HepG2 (cell line): Measurements from ENCODE around the gene SLC6A9. TPM values are rescaled to one million over a fixed set of nuclear protein-coding genes. Genes with fewer than 3 reads are reported as not detected.
A peak's percentile ranks its signal among the peaks of the same experiment; 100 is the strongest.

Experiments used
- BORCS8-MEF2B ChIP-seq: sonication (generic); formaldehyde crosslinking; IDR thresholded peaks from 2 replicates; pipeline ENCODE4 v1.8.0; 2022; ENCODE audit warnings: mild to moderate bottlenecking, missing genetic modification reagents
- BRCA1 ChIP-seq: sonication (generic); formaldehyde crosslinking; IDR thresholded peaks from 2 replicates; pipeline ENCODE4 v1.4.0; 2020; ENCODE audit warnings: missing genetic modification reagents
- DNMT1 ChIP-seq: sonication (generic); formaldehyde crosslinking; IDR thresholded peaks from 2 replicates; pipeline ENCODE4 v1.5.1; 2020; ENCODE audit warnings: mild to moderate bottlenecking, missing genetic modification reagents
- HOXA5 ChIP-seq: sonication (generic); formaldehyde crosslinking; IDR thresholded peaks from 2 replicates; pipeline ENCODE4 v1.4.0; 2020; ENCODE audit warnings: missing genetic modification reagents
- MAFG ChIP-seq: sonication (generic); formaldehyde crosslinking; IDR thresholded peaks from 2 replicates; pipeline ENCODE4 v1.5.1; 2020; ENCODE audit warnings: mild to moderate bottlenecking, missing genetic modification reagents
- MED1 ChIP-seq: sonication (generic); formaldehyde crosslinking; IDR thresholded peaks from 2 replicates; pipeline ENCODE4 v1.4.0; 2020; ENCODE audit warnings: missing genetic modification reagents
- MTA1 ChIP-seq: sonication (generic); formaldehyde crosslinking; IDR thresholded peaks from 2 replicates; pipeline ENCODE4 v1.4.0; 2020; ENCODE audit warnings: missing genetic modification reagents, mild to moderate bottlenecking, borderline replicate concordance
- NFKB2 ChIP-seq: sonication (generic); formaldehyde crosslinking; IDR thresholded peaks from 2 replicates; pipeline ENCODE4 v1.4.0; 2020; ENCODE audit warnings: missing genetic modification reagents, borderline replicate concordance
- RAD51 ChIP-seq: fragments of 450-650 bp; IDR thresholded peaks from 2 replicates; pipeline ENCODE4 v1.6.1; 2016; ENCODE audit warnings: borderline replicate concordance
- RELA ChIP-seq: sonication (generic); formaldehyde crosslinking; IDR thresholded peaks from 2 replicates; pipeline ENCODE4 v1.4.0; 2020; ENCODE audit warnings: missing genetic modification reagents
- SP1 ChIP-seq, 2 experiments: fragments of 450-650 bp in 1 of 2; sonication (generic) in 1 of 2; formaldehyde crosslinking in 1 of 2; IDR thresholded peaks; 2 replicates each; pipeline versions ENCODE4 v1.4.0 to v1.6.1; 2016 to 2020; ENCODE audit warnings: missing genetic modification reagents in 1 of 2
- SP5 ChIP-seq: IDR thresholded peaks from 2 replicates; pipeline ENCODE4 v1.6.1; 2016; ENCODE audit warnings: low read depth, borderline replicate concordance
- SSRP1 ChIP-seq: IDR thresholded peaks from 2 replicates; pipeline ENCODE4 v1.6.1; 2016; ENCODE audit warnings: control low read depth
- TOE1 ChIP-seq: sonication (generic); formaldehyde crosslinking; IDR thresholded peaks from 2 replicates; pipeline ENCODE4 v1.4.0; 2020; ENCODE audit warnings: mild to moderate bottlenecking, missing genetic modification reagents
- ZC3H4 ChIP-seq: sonication (generic); formaldehyde crosslinking; IDR thresholded peaks from 2 replicates; pipeline ENCODE4 v1.4.0; 2020; ENCODE audit warnings: missing genetic modification reagents, borderline replicate concordance
- ZNF207 ChIP-seq: fragments of 450-650 bp; IDR thresholded peaks from 2 replicates; pipeline ENCODE4 v1.6.1; 2016; ENCODE audit warnings: antibody characterized with exemption, borderline replicate concordance
- ZNF251 ChIP-seq: sonication (generic); formaldehyde crosslinking; IDR thresholded peaks from 2 replicates; pipeline ENCODE4 v1.9.0; 2021; ENCODE audit warnings: mild to moderate bottlenecking, missing genetic modification reagents
- ZNF333 ChIP-seq: sonication (generic); formaldehyde crosslinking; IDR thresholded peaks from 2 replicates; pipeline ENCODE4 v1.4.0; 2020; ENCODE audit warnings: mild to moderate bottlenecking, missing genetic modification reagents, borderline replicate concordance
- ZNF446 ChIP-seq: sonication (generic); formaldehyde crosslinking; IDR thresholded peaks from 2 replicates; pipeline ENCODE4 v1.5.0; 2020; ENCODE audit warnings: mild to moderate bottlenecking, missing genetic modification reagents
- ZNF790 ChIP-seq: sonication (generic); formaldehyde crosslinking; IDR thresholded peaks from 2 replicates; pipeline ENCODE4 v1.8.0; 2022; ENCODE audit warnings: missing genetic modification reagents, mild to moderate bottlenecking, borderline replicate concordance
- polyA plus RNA-seq, 8 experiments: library from polyadenylated mRNA; depleted of rRNA in 3 of 8; stranded (reverse) in 7 of 8; unstranded in 1 of 8; fragments of >200 nt; fragmentation: Illumina TruSeq in 4 of 8; extraction: Trizol in 4 of 8; gene quantifications; 2 replicates each; pipeline versions ENCODE4 v1.2.1 to v1.2.3, GENCODE V29; 2011 to 2016; ENCODE audit warnings: low read depth in 4 of 8, missing spikeins in 1 of 8, mixed read lengths in 1 of 8; ENCODE audit not compliant: insufficient read depth in 1 of 8
- total RNA-seq, 5 experiments: library from RNA; depleted of rRNA; stranded (reverse); fragments of >200 nt; fragmentation: Illumina TruSeq; extraction: Trizol; gene quantifications; 2 replicates each; pipeline ENCODE4 v1.2.3, GENCODE V29; 2016; ENCODE audit warnings: low read depth in 1 of 5
- TF ChIP-seq, protein P1 (sequence below): sonication (generic); formaldehyde crosslinking; IDR thresholded peaks from 2 replicates; pipeline ENCODE4 v1.4.0; 2020; ENCODE audit warnings: mild to moderate bottlenecking, missing genetic modification reagents
- TF ChIP-seq, protein P2 (sequence below): IDR thresholded peaks from 2 replicates; pipeline ENCODE4 v1.6.1; 2016; ENCODE audit warnings: missing genetic modification reagents, missing compliant biosample characterization
- TF ChIP-seq, protein P3 (sequence below): IDR thresholded peaks from 2 replicates; pipeline ENCODE4 v1.6.1; 2012; ENCODE audit warnings: low read length, improper control_type of control experiment
- TF ChIP-seq, protein P4 (sequence below): IDR thresholded peaks from 2 replicates; pipeline ENCODE4 v1.6.1; 2016
- TF ChIP-seq, protein P5 (sequence below): sonication (generic); formaldehyde crosslinking; IDR thresholded peaks from 2 replicates; pipeline ENCODE4 v1.4.0; 2020; ENCODE audit warnings: missing genetic modification reagents

The SLC6A9 gene
- total and polyA plus RNA-seq, 2 of the 13 experiments (the other 11 are each of a cell fraction or from before 2014, with no cell fraction given) = 8.5 to 9.9 TPM

DNA sequence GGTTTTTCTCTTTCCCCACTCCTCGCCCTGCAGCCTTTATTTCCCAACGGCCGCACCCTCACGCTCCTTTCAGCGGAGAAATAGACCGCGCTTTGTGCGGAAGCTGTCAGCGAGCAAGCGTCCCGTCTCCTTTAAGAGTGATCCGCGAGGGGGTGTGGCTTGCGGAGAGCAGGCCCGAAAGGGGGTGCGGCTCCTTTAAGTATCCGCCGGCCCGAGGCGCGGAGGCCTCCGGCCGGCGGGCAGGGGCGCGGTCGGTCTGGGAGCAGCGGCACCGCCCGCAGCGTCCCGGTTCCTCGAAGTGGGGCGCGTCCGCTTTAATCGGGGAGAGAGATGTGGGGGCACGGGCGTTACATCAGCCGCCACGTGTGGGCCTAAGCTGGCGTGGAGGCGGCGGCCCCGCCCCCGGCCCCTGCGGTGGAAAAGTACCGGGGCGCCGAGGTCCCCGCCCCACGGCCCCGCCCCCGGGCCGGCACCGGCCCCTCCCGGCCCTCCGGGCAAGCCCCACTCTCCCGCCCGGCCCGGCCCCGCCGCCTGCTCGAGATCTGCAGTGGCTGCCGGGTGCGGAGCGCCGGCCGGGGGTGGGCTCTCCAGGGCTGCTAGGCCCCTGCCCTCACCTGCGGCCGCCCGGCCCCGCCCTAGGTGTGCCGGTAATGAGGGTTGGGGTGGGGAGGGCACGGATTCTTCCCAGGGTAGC lies 1.2 kb downstream of the SLC6A9 start (continued):
- TF ChIP-seq, protein P1, sequence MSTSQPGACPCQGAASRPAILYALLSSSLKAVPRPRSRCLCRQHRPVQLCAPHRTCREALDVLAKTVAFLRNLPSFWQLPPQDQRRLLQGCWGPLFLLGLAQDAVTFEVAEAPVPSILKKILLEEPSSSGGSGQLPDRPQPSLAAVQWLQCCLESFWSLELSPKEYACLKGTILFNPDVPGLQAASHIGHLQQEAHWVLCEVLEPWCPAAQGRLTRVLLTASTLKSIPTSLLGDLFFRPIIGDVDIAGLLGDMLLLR (CRISPR knock-in tag) = no peak
- TF ChIP-seq NFKB2 (peak; percentile 21; the same call in 1 of the 2 replicates), ZNF790 (CRISPR knock-in tag) (no peak), RAD51 (no peak), TOE1 (CRISPR knock-in tag) (no peak), RELA (CRISPR knock-in tag) (no peak), ZNF251 (CRISPR knock-in tag) (no peak), HOXA5 (peak; percentile 43; the same call in 1 of the 2 replicates), BORCS8-MEF2B (CRISPR knock-in tag) (no peak), SP1 (IDR thresholded peaks at IDR 0.05) (no peak), SP1 (CRISPR knock-in tag; IDR thresholded peaks at IDR 0.05) (0 out of 2 replicates have a peak, but pooled peaks have one; percentile 63), SP5 (CRISPR knock-in tag) (peak; percentile 49; the same call in 1 of the 2 replicates), DNMT1 (CRISPR knock-in tag) (no peak), ZNF446 (CRISPR knock-in tag) (no peak), ZC3H4 (CRISPR knock-in tag) (no peak), ZNF207 (no peak), MTA1 (CRISPR knock-in tag) (no peak), BRCA1 (CRISPR knock-in tag) (no peak), MAFG (no peak), MED1 (CRISPR knock-in tag) (peak; percentile 12), SSRP1 (CRISPR knock-in tag) (no peak), ZNF333 (CRISPR knock-in tag) (no peak)
- TF ChIP-seq, protein P2, sequence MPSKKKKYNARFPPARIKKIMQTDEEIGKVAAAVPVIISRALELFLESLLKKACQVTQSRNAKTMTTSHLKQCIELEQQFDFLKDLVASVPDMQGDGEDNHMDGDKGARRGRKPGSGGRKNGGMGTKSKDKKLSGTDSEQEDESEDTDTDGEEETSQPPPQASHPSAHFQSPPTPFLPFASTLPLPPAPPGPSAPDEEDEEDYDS = peak; percentile 93
- TF ChIP-seq, protein P3, sequence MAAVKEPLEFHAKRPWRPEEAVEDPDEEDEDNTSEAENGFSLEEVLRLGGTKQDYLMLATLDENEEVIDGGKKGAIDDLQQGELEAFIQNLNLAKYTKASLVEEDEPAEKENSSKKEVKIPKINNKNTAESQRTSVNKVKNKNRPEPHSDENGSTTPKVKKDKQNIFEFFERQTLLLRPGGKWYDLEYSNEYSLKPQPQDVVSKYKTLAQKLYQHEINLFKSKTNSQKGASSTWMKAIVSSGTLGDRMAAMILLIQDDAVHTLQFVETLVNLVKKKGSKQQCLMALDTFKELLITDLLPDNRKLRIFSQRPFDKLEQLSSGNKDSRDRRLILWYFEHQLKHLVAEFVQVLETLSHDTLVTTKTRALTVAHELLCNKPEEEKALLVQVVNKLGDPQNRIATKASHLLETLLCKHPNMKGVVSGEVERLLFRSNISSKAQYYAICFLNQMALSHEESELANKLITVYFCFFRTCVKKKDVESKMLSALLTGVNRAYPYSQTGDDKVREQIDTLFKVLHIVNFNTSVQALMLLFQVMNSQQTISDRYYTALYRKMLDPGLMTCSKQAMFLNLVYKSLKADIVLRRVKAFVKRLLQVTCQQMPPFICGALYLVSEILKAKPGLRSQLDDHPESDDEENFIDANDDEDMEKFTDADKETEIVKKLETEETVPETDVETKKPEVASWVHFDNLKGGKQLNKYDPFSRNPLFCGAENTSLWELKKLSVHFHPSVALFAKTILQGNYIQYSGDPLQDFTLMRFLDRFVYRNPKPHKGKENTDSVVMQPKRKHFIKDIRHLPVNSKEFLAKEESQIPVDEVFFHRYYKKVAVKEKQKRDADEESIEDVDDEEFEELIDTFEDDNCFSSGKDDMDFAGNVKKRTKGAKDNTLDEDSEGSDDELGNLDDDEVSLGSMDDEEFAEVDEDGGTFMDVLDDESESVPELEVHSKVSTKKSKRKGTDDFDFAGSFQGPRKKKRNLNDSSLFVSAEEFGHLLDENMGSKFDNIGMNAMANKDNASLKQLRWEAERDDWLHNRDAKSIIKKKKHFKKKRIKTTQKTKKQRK = no peak
- TF ChIP-seq, protein P4, sequence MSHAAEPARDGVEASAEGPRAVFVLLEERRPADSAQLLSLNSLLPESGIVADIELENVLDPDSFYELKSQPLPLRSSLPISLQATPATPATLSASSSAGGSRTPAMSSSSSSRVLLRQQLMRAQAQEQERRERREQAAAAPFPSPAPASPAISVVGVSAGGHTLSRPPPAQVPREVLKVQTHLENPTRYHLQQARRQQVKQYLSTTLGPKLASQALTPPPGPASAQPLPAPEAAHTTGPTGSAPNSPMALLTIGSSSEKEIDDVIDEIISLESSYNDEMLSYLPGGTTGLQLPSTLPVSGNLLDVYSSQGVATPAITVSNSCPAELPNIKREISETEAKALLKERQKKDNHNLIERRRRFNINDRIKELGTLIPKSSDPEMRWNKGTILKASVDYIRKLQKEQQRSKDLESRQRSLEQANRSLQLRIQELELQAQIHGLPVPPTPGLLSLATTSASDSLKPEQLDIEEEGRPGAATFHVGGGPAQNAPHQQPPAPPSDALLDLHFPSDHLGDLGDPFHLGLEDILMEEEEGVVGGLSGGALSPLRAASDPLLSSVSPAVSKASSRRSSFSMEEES (CRISPR knock-in tag) = no peak
- TF ChIP-seq, protein P5, sequence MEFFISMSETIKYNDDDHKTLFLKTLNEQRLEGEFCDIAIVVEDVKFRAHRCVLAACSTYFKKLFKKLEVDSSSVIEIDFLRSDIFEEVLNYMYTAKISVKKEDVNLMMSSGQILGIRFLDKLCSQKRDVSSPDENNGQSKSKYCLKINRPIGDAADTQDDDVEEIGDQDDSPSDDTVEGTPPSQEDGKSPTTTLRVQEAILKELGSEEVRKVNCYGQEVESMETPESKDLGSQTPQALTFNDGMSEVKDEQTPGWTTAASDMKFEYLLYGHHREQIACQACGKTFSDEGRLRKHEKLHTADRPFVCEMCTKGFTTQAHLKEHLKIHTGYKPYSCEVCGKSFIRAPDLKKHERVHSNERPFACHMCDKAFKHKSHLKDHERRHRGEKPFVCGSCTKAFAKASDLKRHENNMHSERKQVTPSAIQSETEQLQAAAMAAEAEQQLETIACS (CRISPR knock-in tag) = no peak
